ENCODE measurements around the gene TCP11L1.
A peak's percentile ranks its signal among the peaks of the same experiment; 100 is the strongest.

The TCP11L1 gene

GRCh38 chr11:32990481-32990880 lies 48.9 kb upstream of the TCP11L1 start (continued):
- TF ChIP-seq ZNF549 (tag by site-specific recombination; IDR thresholded peaks at IDR 0.05) (no peak), MEIS1 (CRISPR knock-in tag; IDR thresholded peaks at IDR 0.05; ENCODE audit: borderline replicate concordance) (no peak), ZNF843 (tag by site-specific recombination; IDR thresholded peaks at IDR 0.05) (no peak), ZNF639 (tag by site-specific recombination; IDR thresholded peaks at IDR 0.05) (no peak), ZNF394 (tag by site-specific recombination; IDR thresholded peaks at IDR 0.05; ENCODE audit: borderline replicate concordance) (peak; percentile 93), ZNF138 (tag by site-specific recombination; IDR thresholded peaks at IDR 0.05; ENCODE audit: borderline replicate concordance) (no peak), ZNF266 (tag by site-specific recombination; IDR thresholded peaks at IDR 0.05; ENCODE audit: low read depth) (peak; percentile 61; the same call in 1 of the 2 replicates), ZNF292 (tag by site-specific recombination; IDR thresholded peaks at IDR 0.05; ENCODE audit: borderline replicate concordance, low read depth) (peak; percentile 48; the same call in 1 of the 2 replicates), ZFP69B (tag by site-specific recombination; IDR thresholded peaks at IDR 0.05) (no peak), ZBTB20 (tag by site-specific recombination; IDR thresholded peaks at IDR 0.05) (no peak)

- TF ChIP-seq ZBTB17 (tag by site-specific recombination; IDR thresholded peaks at IDR 0.05) = no peak
- Histone ChIP-seq H3K9me3 (ENCODE audit: control insufficient read depth, insufficient read depth, low read depth, low read length) (no peaks in the 10 kb centered on the region), H3K4me3 (ENCODE audit: low read depth, low read length) (no peak overlapping the region), H3K4me1 (ENCODE audit: control insufficient read depth, insufficient read depth, low read length) (no peaks in the 10 kb centered on the region), H3K27ac (ENCODE audit: extremely low read depth, low read depth, low read length) (no peak overlapping the region), H3K36me3 (ENCODE audit: control insufficient read depth in 2 of 2, insufficient read depth in 1 of 2, low read length in 2 of 2) (no peaks in the 10 kb centered on the region)
- ChIA-PET POLR2A (no interaction called here), CTCF (no interaction called here)
Observed at GRCh38 chr11:32991427-32991826, 47.9 kb upstream of the TCP11L1 start.

GRCh38 chr11:32991898-32992297 lies 47.5 kb upstream of the TCP11L1 start:
- Histone ChIP-seq H3K4me3 (ENCODE audit: low read depth, low read length) (no peak overlapping the region), H3K27ac (ENCODE audit: extremely low read depth, low read depth, low read length) (no peak overlapping the region), H3K36me3 (ENCODE audit: control insufficient read depth in 2 of 2, insufficient read depth in 1 of 2, low read length in 2 of 2) (no peaks in the 10 kb centered on the region), H3K4me1 (ENCODE audit: control insufficient read depth, insufficient read depth, low read length) (no peaks in the 10 kb centered on the region), H3K9me3 (ENCODE audit: control insufficient read depth, insufficient read depth, low read depth, low read length) (no peaks in the 10 kb centered on the region)
- POLR2A ChIA-PET = no interaction called here
- TF ChIP-seq KLF17 (tag by site-specific recombination; IDR thresholded peaks at IDR 0.05) = no peak
- peak; percentile 78 for TF ChIP-seq SETDB1 (IDR thresholded peaks at IDR 0.05; ENCODE audit: insufficient read length, low read length)
- CTCF ChIA-PET = no interaction called here

GRCh38 chr11:33000181-33000580 lies 39.2 kb upstream of the TCP11L1 start:
- no peaks in the 10 kb centered on the region for H3K36me3 ChIP-seq (ENCODE audit: control insufficient read depth in 2 of 2, insufficient read depth in 1 of 2, low read length in 2 of 2)
- H3K27ac ChIP-seq (ENCODE audit: extremely low read depth, low read depth, low read length) = no peak overlapping the region
- H3K4me3 ChIP-seq (ENCODE audit: low read depth, low read length) = no peak overlapping the region
- H3K4me1 ChIP-seq (ENCODE audit: control insufficient read depth, insufficient read depth, low read length) = no peaks in the 10 kb centered on the region
- ChIA-PET CTCF (no interaction called here), POLR2A (no interaction called here)
- H3K9me3 ChIP-seq (ENCODE audit: control insufficient read depth, insufficient read depth, low read depth, low read length) = no peaks in the 10 kb centered on the region
- TF ChIP-seq TRIM28 (IDR thresholded peaks at IDR 0.05; ENCODE audit: borderline replicate concordance, low read length) (no peak), ZBTB17 (tag by site-specific recombination; IDR thresholded peaks at IDR 0.05) (no peak), OVOL3 (tag by site-specific recombination; IDR thresholded peaks at IDR 0.05) (no peak), ZBTB26 (tag by site-specific recombination; optimal IDR thresholded peaks at IDR 0.05) (no peak), ZNF26 (tag by site-specific recombination; IDR thresholded peaks at IDR 0.05) (no peak), ZNF510 (tag by site-specific recombination; IDR thresholded peaks at IDR 0.05; ENCODE audit: insufficient replicate concordance) (no peak), KLF9 (tag by site-specific recombination; IDR thresholded peaks at IDR 0.05; ENCODE audit: low read depth) (no peak), SCRT1 (tag by site-specific recombination; IDR thresholded peaks at IDR 0.05; ENCODE audit: borderline replicate concordance) (no peak), REPIN1 (tag by site-specific recombination; IDR thresholded peaks at IDR 0.05; ENCODE audit: low read depth) (no peak), ZNF18 (tag by site-specific recombination; IDR thresholded peaks at IDR 0.05) (no peak), ZNF701 (tag by site-specific recombination; IDR thresholded peaks at IDR 0.05) (no peak), SALL2 (tag by site-specific recombination; IDR thresholded peaks at IDR 0.05; ENCODE audit: borderline replicate concordance) (no peak)
